CD4-positive, CD25-positive, alpha-beta regulatory T cell (primary cell): ENCODE results near the gene MUC5AC. TPM values are rescaled to one million over a fixed set of nuclear protein-coding genes. Genes with fewer than 3 reads are reported as not detected.

ENCODE experiments used
- ATAC-seq, 2 donors: fragments of 150-1000 bp; cut with Tn5 transposase; one replicate each; pipeline ENCODE4 v1.10.0; 2021; ENCODE audit warnings: low read depth in 2 of 2, moderate number of reproducible peaks in 2 of 2, moderate library complexity in 1 of 2
- DNase-seq, 3 donors: peaks; one replicate each; pipeline versions ENCODE4 v3.0.0 to v3.0.0-alpha.2; 2012 to 2022; ENCODE audit warnings: mixed read lengths in 1 of 3
- H3K27ac ChIP-seq: one replicate; pipeline ENCODE4 v1.7.0; 2013; ENCODE audit warnings: mild to moderate bottlenecking, low read length; ENCODE audit not compliant: insufficient read depth, poor library complexity, severe bottlenecking
- H3K27me3 ChIP-seq: one replicate; pipeline ENCODE4 v1.7.0; 2013; ENCODE audit warnings: low read length; ENCODE audit not compliant: control insufficient read depth, insufficient read depth
- H3K36me3 ChIP-seq: one replicate; pipeline ENCODE4 v1.7.0; 2013; ENCODE audit warnings: mild to moderate bottlenecking, low read length, moderate library complexity; ENCODE audit not compliant: control insufficient read depth, insufficient read depth
- H3K4me1 ChIP-seq: 2 replicates; pipeline ENCODE4 v1.7.0; 2013; ENCODE audit warnings: mild to moderate bottlenecking, low read length; ENCODE audit not compliant: insufficient read depth, control insufficient read depth, poor library complexity, severe bottlenecking
- H3K4me3 ChIP-seq: one replicate; pipeline ENCODE4 v1.7.0; 2013; ENCODE audit warnings: low read depth, mild to moderate bottlenecking, low read length, moderate library complexity
- H3K9me3 ChIP-seq, 2 experiments: 1 replicate in 1 of 2; 2 replicates in 1 of 2; pipeline ENCODE4 v1.7.0; 2013; ENCODE audit warnings: low read length in 2 of 2, mild to moderate bottlenecking in 1 of 2, moderate library complexity in 1 of 2; ENCODE audit not compliant: control insufficient read depth in 2 of 2
- H3K27ac Mint-ChIP-seq, 3 donors: one replicate each; pipeline ENCODE4 v1.8.0; 2020 to 2022; ENCODE audit warnings: mild to moderate bottlenecking in 3 of 3, mixed read lengths in 3 of 3, moderate library complexity in 2 of 3
- H3K27me3 Mint-ChIP-seq: one replicate; pipeline ENCODE4 v1.8.0; 2022; ENCODE audit warnings: mild to moderate bottlenecking, mixed read lengths
- H3K36me3 Mint-ChIP-seq: one replicate; pipeline ENCODE4 v1.8.0; 2020; ENCODE audit warnings: mixed read lengths
- H3K4me1 Mint-ChIP-seq, 4 donors: one replicate each; pipeline ENCODE4 v1.8.0; 2020 to 2022; ENCODE audit warnings: mixed read lengths in 4 of 4, mild to moderate bottlenecking in 1 of 4
- H3K4me3 Mint-ChIP-seq, 4 donors: one replicate each; pipeline ENCODE4 v1.8.0; 2020 to 2022; ENCODE audit warnings: mild to moderate bottlenecking in 4 of 4, mixed read lengths in 4 of 4, moderate library complexity in 3 of 4
- H3K9me3 Mint-ChIP-seq, 7 donors: one replicate each; pipeline ENCODE4 v1.8.0; 2020 to 2022; ENCODE audit warnings: mixed read lengths in 7 of 7, mild to moderate bottlenecking in 3 of 7, moderate library complexity in 2 of 7
- polyA plus RNA-seq, 4 donors: library from polyadenylated mRNA; unstranded; fragments of 300-500 nt; fragmentation: Illumina TruSeq; gene quantifications; one replicate each; pipeline ENCODE4 v1.2.3, GENCODE V29; 2021
- total RNA-seq: library from RNA; stranded (reverse); gene quantifications from one replicate; pipeline ENCODE4 v1.2.3, GENCODE V29; 2022

Gene MUC5AC
- total and polyA plus RNA-seq, 5 donors from 2014 or later, result not detected

DNA sequence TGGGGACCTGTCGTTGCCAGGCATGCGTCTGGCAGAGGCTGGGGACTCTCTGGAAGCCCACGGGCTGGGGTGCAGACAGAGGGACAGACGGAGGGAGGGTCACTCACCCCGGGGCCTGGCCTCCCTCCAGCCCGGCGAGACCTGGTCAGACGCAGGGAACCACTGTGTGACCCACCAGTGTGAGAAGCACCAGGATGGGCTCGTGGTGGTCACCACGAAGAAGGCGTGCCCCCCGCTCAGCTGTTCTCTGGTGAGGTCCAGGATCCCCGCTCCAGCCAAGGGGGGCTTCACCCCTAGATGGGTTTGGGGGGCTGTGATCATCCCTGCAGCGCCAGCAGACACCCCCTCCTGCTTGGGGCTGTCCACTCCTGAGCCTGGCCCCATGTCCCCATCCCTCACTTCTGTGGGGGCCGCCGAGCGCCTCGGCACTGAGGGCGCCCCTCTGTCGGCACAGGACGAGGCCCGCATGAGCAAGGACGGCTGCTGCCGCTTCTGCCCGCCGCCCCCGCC lies 41.5 kb downstream of the MUC5AC start:
- H3K4me3 ChIP-seq, result no peak overlapping the region
- H3K27ac Mint-ChIP-seq, result no peak overlapping the region
- no peaks in the 10 kb centered on the region for H3K27me3 ChIP-seq
- no peaks in the 10 kb centered on the region for H3K36me3 ChIP-seq
- no peak for DNase-seq
- no peaks in the 10 kb centered on the region for H3K4me1 Mint-ChIP-seq
- peaks cover 0 to 1% (median 0%) of the 10 kb centered on the region in 7 donors for H3K9me3 Mint-ChIP-seq
- no peak overlapping the region for H3K27ac ChIP-seq
- no peaks in the 10 kb centered on the region for H3K36me3 Mint-ChIP-seq
- no peaks in the 10 kb centered on the region for H3K27me3 Mint-ChIP-seq
- ATAC-seq, result no peak
- no peak overlapping the region for H3K4me3 Mint-ChIP-seq
- H3K9me3 ChIP-seq, result no peaks in the 10 kb centered on the region
- no peaks in the 10 kb centered on the region for H3K4me1 ChIP-seq

DNA sequence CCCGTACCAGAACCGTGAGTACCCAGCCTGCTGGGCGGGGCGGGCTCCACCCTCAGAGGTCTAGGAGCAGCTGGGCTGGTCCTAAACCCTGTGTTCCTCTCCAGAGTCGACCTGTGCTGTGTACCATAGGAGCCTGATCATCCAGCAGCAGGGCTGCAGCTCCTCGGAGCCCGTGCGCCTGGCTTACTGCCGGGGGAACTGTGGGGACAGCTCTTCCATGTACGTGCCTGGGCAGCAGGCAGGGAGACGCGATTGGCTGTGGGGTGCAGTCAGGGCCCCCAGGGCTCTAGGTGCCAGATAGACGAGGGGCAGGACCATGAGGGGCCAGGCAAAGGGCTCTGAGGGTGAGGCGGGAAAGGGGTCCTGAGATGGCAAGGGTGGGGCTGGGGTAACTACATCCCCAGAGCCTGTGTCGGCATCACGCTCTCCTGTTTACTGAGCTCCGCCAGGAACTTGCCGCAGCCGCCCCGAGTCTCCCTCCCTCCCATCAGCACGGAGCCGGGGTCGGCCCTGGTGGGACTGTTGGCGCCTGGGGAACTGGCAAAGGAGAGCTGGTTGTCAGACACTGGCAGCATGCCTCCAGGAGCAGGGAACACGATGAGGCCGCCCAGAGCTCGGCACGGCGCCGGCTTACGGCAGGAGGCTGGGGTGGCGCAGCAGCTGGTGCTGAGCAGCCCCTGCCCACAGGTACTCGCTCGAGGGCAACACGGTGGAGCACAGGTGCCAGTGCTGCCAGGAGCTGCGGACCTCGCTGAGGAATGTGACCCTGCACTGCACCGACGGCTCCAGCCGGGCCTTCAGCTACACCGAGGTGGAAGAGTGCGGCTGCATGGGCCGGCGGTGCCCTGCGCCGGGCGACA lies 42.2 kb downstream of the MUC5AC start:
- Mint-ChIP-seq H3K4me3 (no peak overlapping the region), H3K27me3 (no peaks in the 10 kb centered on the region)
- H3K27me3 ChIP-seq, result no peaks in the 10 kb centered on the region

DNA sequence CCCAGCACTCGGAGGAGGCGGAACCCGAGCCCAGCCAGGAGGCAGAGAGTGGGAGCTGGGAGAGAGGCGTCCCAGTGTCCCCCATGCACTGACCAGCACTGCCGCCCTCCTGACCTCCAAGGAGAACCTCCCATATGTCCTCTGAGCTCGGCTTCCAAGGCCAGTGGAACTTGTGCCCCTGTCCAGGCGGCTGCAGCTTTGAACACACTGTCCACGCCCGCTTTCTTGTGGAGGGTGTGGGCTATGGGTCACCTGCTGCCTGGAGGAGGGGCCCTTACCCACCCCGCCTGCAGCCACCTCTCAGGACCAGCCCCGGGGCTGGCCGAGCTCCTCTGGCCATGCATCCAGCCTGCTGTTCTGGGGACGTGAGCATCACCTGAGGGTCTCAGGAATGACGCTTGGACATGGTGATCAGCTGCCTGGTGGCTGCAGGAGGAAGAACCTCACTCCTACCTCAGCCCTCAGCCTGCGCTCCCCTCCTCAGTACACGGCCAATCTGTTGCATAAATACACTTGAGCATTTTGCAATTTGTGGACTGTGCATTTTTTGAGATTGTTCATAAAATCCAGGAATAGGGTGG lies 42.9 kb downstream of the MUC5AC start:
- no peaks in the 10 kb centered on the region for H3K36me3 ChIP-seq
- Mint-ChIP-seq H3K27ac (no peak overlapping the region), H3K27me3 (no peaks in the 10 kb centered on the region), H3K4me1 (no peaks in the 10 kb centered on the region), H3K36me3 (no peaks in the 10 kb centered on the region), H3K4me3 (no peak overlapping the region), H3K9me3 (no peaks in the 10 kb centered on the region)
- H3K27ac ChIP-seq, result no peak overlapping the region
- H3K27me3 ChIP-seq, result no peaks in the 10 kb centered on the region
- H3K4me3 ChIP-seq, result no peak overlapping the region
- no peaks in the 10 kb centered on the region for H3K9me3 ChIP-seq
- DNase-seq (no peak), ATAC-seq (no peak)
- no peaks in the 10 kb centered on the region for H3K4me1 ChIP-seq

More for the DNA sequence above, 42.2 kb downstream of the MUC5AC start:
- ATAC-seq (no peak), DNase-seq (no peak)
- Mint-ChIP-seq H3K4me1 (no peaks in the 10 kb centered on the region), H3K27ac (peak overlapping the region in 1 of 3 donors; percentile 77), H3K9me3 (no peaks in the 10 kb centered on the region), H3K36me3 (no peaks in the 10 kb centered on the region)
- Histone ChIP-seq H3K4me3 (no peak overlapping the region), H3K36me3 (no peaks in the 10 kb centered on the region), H3K4me1 (no peaks in the 10 kb centered on the region), H3K27ac (no peak overlapping the region), H3K9me3 (no peaks in the 10 kb centered on the region)

DNA sequence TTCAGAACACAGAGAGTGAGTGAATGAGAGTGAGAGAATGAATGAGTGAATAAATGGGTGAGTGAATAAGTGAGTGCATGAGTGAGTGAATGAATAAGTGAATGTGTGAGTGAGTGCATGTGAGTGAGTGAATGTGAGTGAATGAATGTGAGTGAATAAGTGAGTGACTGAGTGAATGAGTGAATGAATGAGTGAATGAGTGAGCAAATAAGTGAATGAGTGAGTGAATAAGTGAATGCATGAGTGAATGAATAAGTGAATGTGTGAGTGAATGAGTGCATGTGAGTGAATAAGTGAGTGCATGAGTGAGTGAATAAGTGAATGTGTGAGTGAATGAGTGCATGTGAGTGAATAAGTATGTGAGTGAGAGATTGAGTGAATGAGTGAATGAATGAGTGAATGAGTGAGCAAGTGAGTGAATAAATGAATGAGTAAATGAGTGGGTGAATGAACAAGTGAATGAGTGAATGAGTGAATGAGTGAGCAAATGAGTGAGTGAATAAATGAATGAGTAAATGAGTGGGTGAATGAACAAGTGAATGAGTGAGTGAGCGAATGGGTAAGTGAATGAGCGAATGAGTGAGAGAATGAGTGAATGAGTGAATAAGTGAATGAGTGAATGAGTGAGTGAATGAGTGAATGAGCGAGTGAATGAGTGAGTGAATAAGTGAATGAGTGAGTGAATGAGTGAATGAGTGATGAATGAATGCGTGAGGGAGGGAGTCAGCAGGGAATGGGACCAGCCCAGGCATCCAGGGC lies 43.8 kb downstream of the MUC5AC start:
- H3K4me1 ChIP-seq, result no peaks in the 10 kb centered on the region
- no peak for ATAC-seq
- Mint-ChIP-seq H3K36me3 (no peaks in the 10 kb centered on the region), H3K9me3 (no peaks in the 10 kb centered on the region), H3K4me3 (no peak overlapping the region), H3K27me3 (no peaks in the 10 kb centered on the region), H3K4me1 (no peaks in the 10 kb centered on the region), H3K27ac (no peak overlapping the region)
- DNase-seq, result no peak
- no peaks in the 10 kb centered on the region for H3K27me3 ChIP-seq
- no peaks in the 10 kb centered on the region for H3K9me3 ChIP-seq
- no peak overlapping the region for H3K27ac ChIP-seq
- H3K36me3 ChIP-seq, result no peaks in the 10 kb centered on the region
- H3K4me3 ChIP-seq, result no peak overlapping the region

DNA sequence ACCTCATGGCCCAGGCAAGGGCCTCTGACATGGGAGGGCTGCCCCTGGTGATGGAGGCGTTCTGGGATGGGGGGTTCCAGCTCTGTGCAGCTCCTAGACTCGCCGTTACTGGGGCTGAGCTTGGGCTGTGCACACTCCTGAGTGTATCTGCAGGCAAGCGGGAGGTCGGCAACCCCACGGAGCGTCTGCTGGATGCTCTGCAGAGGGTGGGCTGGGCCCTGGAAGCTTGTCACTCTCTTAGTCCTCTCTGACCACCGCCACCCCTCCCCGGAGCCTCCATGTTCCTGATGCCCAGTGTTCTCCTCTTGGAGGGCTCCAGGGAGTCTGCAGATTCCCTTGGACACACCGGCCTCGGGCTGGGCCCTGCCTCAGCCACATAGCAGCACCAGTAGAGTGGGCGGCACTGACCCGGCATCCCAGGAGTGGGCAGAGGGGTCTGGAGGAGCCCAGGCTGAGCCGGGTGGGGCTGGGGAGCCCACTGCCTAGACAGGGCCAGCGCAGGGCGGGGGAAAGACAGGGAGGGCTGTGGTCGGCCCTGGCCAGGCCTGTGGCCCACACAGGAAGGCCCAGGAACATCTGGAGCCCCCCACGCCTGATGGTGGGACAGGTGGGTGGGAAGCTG lies 44.5 kb downstream of the MUC5AC start:
- H3K4me3 Mint-ChIP-seq, result no peak overlapping the region
- Histone ChIP-seq H3K4me3 (no peak overlapping the region), H3K36me3 (no peaks in the 10 kb centered on the region), H3K27me3 (no peaks in the 10 kb centered on the region), H3K27ac (no peak overlapping the region), H3K9me3 (no peaks in the 10 kb centered on the region), H3K4me1 (no peaks in the 10 kb centered on the region)
- H3K27ac Mint-ChIP-seq, result no peak overlapping the region
- DNase-seq (peak in 1 of 3 donors; percentile 14), ATAC-seq (no peak)
- no peaks in the 10 kb centered on the region for H3K4me1 Mint-ChIP-seq
- no peaks in the 10 kb centered on the region for H3K36me3 Mint-ChIP-seq
- no peaks in the 10 kb centered on the region for H3K27me3 Mint-ChIP-seq
- no peaks in the 10 kb centered on the region for H3K9me3 Mint-ChIP-seq

DNA sequence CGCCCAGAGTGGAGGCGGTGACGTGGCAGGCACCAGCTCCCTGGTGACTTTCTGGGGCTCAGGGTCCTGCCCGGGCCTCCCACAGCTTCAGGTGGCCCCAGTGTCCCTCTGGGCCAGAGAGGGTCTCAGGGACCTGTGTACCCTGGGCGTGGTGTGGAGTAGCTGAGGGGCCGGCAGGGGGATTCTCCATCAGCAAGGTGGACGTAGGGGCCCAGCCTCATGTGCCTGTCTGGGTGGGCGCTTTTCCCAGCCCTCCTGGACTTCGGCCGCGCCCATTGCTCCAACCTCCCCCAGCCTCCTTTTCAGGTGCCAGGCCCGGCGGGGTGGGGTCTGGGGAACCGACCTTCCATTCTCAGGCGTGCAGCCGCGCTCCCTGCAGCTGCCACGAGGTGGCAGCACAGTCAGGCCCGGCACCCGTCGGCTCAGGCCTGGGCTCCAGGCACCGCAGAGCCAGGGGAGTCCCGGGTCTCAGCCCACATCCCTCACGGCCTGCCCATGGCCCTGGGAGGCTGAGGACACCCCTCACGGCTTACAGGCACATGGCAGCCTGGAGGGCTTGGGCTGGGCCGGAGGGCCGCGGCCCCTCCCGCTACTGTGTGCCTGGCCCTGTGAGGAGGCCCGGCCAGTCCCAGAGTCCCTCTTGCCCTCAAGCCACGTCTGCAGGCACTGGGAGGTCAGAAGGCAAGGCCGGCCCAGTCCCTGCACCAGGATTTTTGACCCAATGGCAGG lies 45.2 kb downstream of the MUC5AC start:
- H3K4me3 Mint-ChIP-seq, result no peak overlapping the region
- no peaks in the 10 kb centered on the region for H3K27me3 Mint-ChIP-seq
- H3K27ac Mint-ChIP-seq, result no peak overlapping the region
- no peaks in the 10 kb centered on the region for H3K36me3 Mint-ChIP-seq
- ATAC-seq, result peak; percentile 48 to 64
- Histone ChIP-seq H3K27ac (no peak overlapping the region), H3K27me3 (no peaks in the 10 kb centered on the region), H3K36me3 (no peaks in the 10 kb centered on the region), H3K4me3 (no peak overlapping the region), H3K4me1 (no peaks in the 10 kb centered on the region), H3K9me3 (no peaks in the 10 kb centered on the region)
- DNase-seq, result peak; percentile 41 to 56 (median 43)
- no peaks in the 10 kb centered on the region for H3K4me1 Mint-ChIP-seq
- H3K9me3 Mint-ChIP-seq, result no peaks in the 10 kb centered on the region
